ENCODE data around the gene DDX60.
A peak's percentile ranks its signal among the peaks of the same experiment; 100 is the strongest.
"Not testable (repeated sequence)": the region's sequence is repeated elsewhere in the genome, so short reads cannot be mapped to it uniquely, and the experiment has no call there.

DDX60 gene

DNA sequence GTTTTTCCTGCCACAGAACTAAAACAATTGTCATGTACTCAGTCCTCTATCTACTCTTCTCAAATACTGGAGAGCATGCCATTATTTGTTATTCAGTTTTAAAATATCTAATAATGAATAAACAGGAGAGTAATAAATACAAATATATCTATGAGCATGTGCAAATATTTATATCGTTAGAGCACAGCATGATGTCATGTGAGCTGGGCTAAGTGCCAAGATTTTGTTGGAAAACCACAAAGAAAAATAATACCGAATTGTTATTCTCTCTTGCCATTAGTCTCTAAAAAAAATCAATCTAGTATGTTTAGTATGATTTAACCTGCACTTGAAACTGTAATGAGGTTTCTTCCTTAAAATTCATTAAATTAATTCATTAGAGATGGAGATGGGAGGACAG lies 97.3 kb downstream of the DDX60 start:
- in situ Hi-C loops (cut with MboI; ENCODE audit: low pct_unique_long_range_greater_than_20kb, low sequenced_read_pairs): no loop called here

GRCh38 chr4:168220893-168221292 lies 97.7 kb downstream of the DDX60 start:
- in situ Hi-C loops (cut with MboI; ENCODE audit: low pct_unique_long_range_greater_than_20kb, low sequenced_read_pairs): no loop called here

More for the DNA sequence above, 97.3 kb downstream of the DDX60 start:
- no peak for DNase-seq

GRCh38 chr4:168218645-168219044 lies 99.9 kb downstream of the DDX60 start:
- DNase-seq: no peak
- in situ Hi-C loops (cut with MboI; ENCODE audit: low pct_unique_long_range_greater_than_20kb, low sequenced_read_pairs): no loop called here

More at GRCh38 chr4:168220893-168221292, 97.7 kb downstream of the DDX60 start:
- no peak for DNase-seq

GRCh38 chr4:168213511-168213910 lies 105.0 kb downstream of the DDX60 start:
- in situ Hi-C loops (cut with MboI; ENCODE audit: low pct_unique_long_range_greater_than_20kb, low sequenced_read_pairs); DNase-seq: not testable (repeated sequence)

GRCh38 chr4:168212656-168213055 lies 105.9 kb downstream of the DDX60 start:
- in situ Hi-C loops (cut with MboI; ENCODE audit: low pct_unique_long_range_greater_than_20kb, low sequenced_read_pairs): no loop called here
- DNase-seq: peak; percentile 38

DNA sequence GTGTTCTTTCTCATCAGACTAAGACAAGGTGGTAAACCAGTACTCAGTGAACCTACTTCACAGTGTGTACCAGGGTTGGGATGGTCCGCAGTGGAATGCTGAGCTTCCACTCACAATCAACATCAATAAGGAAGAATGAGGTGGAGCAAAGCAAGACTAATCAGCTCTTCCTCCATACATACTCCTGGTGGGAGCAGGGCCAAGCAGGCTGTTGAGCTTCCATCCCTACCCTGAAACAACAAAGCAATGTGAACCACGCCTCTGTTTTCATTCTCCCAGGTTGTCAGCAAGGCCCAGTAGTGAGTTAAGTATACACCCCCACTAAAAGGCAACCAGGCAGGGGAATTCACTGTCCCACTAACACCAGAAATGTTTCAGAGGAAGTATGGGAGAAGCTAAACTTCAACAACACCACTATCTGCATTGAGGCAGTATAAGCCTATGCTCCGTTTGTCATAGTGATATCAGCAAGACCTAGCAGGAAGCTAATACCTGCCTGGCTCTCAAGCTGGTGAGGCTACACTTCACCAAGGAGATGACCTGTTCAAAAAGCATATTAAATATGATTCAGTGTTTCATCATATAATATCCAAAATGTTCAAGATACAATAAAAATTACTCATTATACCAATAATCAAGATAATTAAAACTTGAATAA lies 109.5 kb downstream of the DDX60 start:
- no peak for DNase-seq
- in situ Hi-C loops (cut with MboI; ENCODE audit: low pct_unique_long_range_greater_than_20kb, low sequenced_read_pairs): no loop called here

DNA sequence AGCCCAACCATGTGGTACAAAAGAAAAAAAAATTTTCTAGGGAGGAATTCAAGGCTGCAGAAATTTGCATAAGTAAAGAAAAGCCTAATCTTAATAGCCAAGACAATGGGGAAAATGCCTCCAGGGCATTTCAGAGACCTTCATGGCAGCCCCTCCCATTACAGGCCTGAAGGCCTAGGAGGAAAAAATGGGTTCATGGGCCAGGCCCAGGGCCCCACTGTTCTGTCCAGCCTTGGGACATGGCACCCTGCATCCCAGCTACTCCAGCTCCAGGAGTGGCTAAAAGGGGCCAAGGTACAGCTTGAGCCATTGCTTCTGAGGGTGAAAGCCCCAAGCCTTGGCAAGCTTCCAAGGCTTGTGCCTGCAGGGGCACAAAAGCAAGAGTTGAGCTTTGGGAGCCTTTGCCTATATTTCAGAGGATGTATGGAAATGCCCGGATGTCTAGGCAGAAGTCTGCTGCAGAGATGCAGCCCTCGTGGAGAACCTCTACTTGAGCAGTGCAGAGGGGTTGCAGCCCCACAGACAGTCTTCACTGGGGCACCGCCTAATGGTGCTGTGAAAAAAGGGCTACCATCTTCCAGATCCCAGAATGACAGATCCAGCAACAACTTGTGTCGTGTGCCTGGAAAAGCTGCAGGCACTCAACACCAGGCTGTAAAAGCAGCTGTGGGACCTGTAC lies 115.2 kb downstream of the DDX60 start:
- in situ Hi-C loops (cut with MboI; ENCODE audit: low pct_unique_long_range_greater_than_20kb, low sequenced_read_pairs): no loop called here
- no peak for DNase-seq

GRCh38 chr4:168200685-168201084 lies 117.9 kb downstream of the DDX60 start:
- no peak for DNase-seq
- in situ Hi-C loops (cut with MboI; ENCODE audit: low pct_unique_long_range_greater_than_20kb, low sequenced_read_pairs): no loop called here

- in situ Hi-C loops (cut with MboI; ENCODE audit: low pct_unique_long_range_greater_than_20kb, low sequenced_read_pairs): loop anchor here (25.0 kb wide), 1 partner anchor 713 kb away; no protein-coding TSS in a partner anchor
- no peak for DNase-seq
Measured at GRCh38 chr4:168199260-168199957, 119.1 kb downstream of the DDX60 start.

GRCh38 chr4:168197926-168198325 lies 120.6 kb downstream of the DDX60 start:
- in situ Hi-C loops (cut with MboI; ENCODE audit: low pct_unique_long_range_greater_than_20kb, low sequenced_read_pairs): loop anchor here (25.0 kb wide), 1 partner anchor 714 kb away; no protein-coding TSS in a partner anchor
- DNase-seq: no peak

DNA sequence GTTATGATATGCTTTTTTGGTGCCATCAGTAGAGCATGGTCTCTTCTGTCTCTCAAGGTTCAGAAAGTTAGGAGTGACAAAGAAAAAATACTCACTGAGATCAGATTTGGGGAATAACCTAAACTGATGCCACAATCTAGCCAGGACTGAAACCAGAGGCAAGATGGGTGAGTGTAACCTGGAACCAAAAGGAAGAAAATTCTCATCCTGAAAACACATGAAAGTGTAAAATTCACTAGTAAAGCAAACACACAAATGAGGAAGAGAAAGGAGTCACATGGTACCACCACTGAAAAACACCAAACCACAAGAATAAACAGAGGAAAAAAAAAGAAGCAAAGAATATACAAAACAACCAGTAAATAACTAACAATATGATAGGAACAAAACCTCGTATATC lies 129.8 kb downstream of the DDX60 start:
- no peak for DNase-seq
- in situ Hi-C loops (cut with MboI; ENCODE audit: low pct_unique_long_range_greater_than_20kb, low sequenced_read_pairs): loop anchor here (25.0 kb wide), 1 partner anchor 724 kb away; no protein-coding TSS in a partner anchor

DNA sequence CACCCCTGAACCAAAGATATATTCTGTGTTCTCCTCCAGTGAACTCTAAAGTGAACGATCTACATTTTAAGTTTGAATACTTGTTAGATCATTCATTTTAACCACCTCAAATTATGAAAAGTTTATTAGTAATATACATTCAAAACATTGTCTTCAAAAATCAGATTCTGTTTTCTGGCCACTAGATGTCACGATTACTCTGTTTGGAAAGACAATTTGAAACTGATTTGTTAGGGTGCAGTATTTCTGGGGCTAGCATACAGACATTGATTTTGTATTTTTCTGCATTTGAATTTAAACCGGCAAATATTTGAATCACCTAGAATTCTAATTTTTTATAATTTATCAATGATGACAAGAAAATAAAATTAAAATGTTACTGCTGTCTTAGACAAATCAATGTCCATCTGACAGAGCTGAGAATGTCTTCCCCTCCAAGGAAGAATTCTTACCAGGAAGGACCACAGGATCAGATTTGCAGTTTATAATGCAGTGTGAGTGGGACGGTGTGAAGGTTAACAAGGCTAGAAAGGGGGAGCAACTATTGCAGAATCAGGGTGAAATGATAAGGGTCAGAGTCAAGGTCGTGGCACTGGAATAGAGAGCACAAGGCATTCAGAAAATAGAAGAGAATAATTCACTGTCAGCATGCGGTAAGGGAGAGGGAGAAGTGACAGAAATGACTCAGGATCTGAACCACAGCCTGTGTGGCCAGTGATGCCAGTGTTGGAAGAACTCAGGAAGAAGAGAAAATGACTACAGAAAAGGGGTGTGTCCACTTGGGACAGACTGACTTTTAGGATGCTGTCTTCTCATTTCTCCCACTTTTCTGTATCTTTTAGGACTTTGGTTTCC lies 134.6 kb downstream of the DDX60 start:
- DNase-seq: peak; percentile 37
- in situ Hi-C loops (cut with MboI; ENCODE audit: low pct_unique_long_range_greater_than_20kb, low sequenced_read_pairs): loop anchor here (25.0 kb wide), 1 partner anchor 728 kb away; no protein-coding TSS in a partner anchor

- DNase-seq: no peak
Measured at GRCh38 chr4:168177546-168178149, 140.9 kb downstream of the DDX60 start.

GRCh38 chr4:168174308-168174707 lies 144.2 kb downstream of the DDX60 start:
- no peak for DNase-seq
- in situ Hi-C loops (cut with MboI; ENCODE audit: low pct_unique_long_range_greater_than_20kb, low sequenced_read_pairs): no loop called here

More at GRCh38 chr4:168177546-168178149, 140.9 kb downstream of the DDX60 start:
- in situ Hi-C loops (cut with MboI; ENCODE audit: low pct_unique_long_range_greater_than_20kb, low sequenced_read_pairs): loop anchor here (25.0 kb wide), 1 partner anchor 735 kb away; no protein-coding TSS in a partner anchor

DNA sequence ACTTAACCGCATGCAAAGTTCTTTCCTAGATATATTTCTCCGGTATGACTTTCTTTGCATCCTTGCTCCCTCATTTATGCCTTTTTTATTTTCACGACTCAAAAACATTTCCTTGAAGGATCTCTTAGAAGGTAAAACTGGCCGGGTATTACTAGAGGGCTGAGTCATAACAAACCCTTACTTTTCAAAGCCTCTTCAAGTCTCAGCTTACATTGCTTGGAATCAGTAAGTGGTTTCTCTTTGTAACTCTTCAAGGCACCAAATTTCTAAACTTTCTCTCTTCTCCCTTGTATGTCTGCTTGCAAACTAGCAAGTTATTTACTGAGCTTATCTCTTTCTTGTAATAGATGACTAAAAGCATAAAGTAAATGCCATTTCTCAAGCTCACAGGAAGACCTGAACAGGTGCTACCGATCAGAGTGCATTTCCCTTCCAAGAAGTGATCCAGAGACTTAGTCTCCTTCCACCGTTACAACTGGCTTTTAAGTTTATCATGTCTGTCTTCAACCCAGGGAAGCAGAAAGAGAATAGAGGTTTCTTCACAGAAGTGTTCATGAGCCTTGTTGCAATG lies 150.8 kb downstream of the DDX60 start:
- no peak for DNase-seq
- in situ Hi-C loops (cut with MboI; ENCODE audit: low pct_unique_long_range_greater_than_20kb, low sequenced_read_pairs): no loop called here
